ENCODE results near the gene CSTPP1. TPM values are rescaled to one million over a fixed set of nuclear protein-coding genes. Genes with fewer than 3 reads are reported as not detected.
A peak's percentile ranks its signal among the peaks of the same experiment; 100 is the strongest.

Gene CSTPP1
- total and polyA plus RNA-seq, 2 donors (not counting 1 experiment from before 2014, with no cell fraction given) = 15.5 to 34.1 TPM

GRCh38 chr11:47033439-47033838, 96.9 kb downstream of the CSTPP1 start:
- Histone ChIP-seq H3K9me3 (ENCODE audit: control insufficient read depth, insufficient read depth, low read depth, low read length) (no peaks in the 10 kb centered on the region), H3K27ac (ENCODE audit: insufficient read depth, low read length) (no peak overlapping the region), H4K20me1 (ENCODE audit: control insufficient read depth, extremely low read depth, insufficient read depth, low read length) (no peaks in the 10 kb centered on the region), H2AFZ (ENCODE audit: low read length) (no peak overlapping the region), H3K4me2 (ENCODE audit: extremely low read depth, insufficient read depth, low read length) (no peak overlapping the region), H3K79me2 (ENCODE audit: control insufficient read depth, insufficient read depth, low read length) (no peaks in the 10 kb centered on the region), H3K27me3 (ENCODE audit: control insufficient read depth, insufficient read depth, low read length) (no peaks in the 10 kb centered on the region), H3K4me3 (replicated peaks in 1 of 4; ENCODE audit: control extremely low read depth in 1 of 4, insufficient read depth in 1 of 4, low read depth in 3 of 4, low read length in 4 of 4) (no peak overlapping the region), H3K4me1 (ENCODE audit: control insufficient read depth, extremely low read depth, insufficient read depth, low read length) (no peaks in the 10 kb centered on the region), H3K9ac (ENCODE audit: insufficient read depth, low read length) (no peak overlapping the region), H3K36me3 (ENCODE audit: control insufficient read depth, insufficient read depth, low read length) (no peaks in the 10 kb centered on the region)
- DNase-seq (ENCODE audit: low read depth in 2 of 2) = no peak
- TF ChIP-seq EZH2 (IDR thresholded peaks at IDR 0.05; ENCODE audit: low read length, missing control alignments) = no peak

- Histone ChIP-seq H3K36me3 (ENCODE audit: control insufficient read depth, insufficient read depth, low read length) (no peaks in the 10 kb centered on the region), H2AFZ (ENCODE audit: low read length) (no peak overlapping the region), H3K4me3 (replicated peaks in 1 of 4; ENCODE audit: control extremely low read depth in 1 of 4, insufficient read depth in 1 of 4, low read depth in 3 of 4, low read length in 4 of 4) (no peak overlapping the region), H3K9ac (ENCODE audit: insufficient read depth, low read length) (no peak overlapping the region), H4K20me1 (ENCODE audit: control insufficient read depth, extremely low read depth, insufficient read depth, low read length) (no peaks in the 10 kb centered on the region), H3K9me3 (ENCODE audit: control insufficient read depth, insufficient read depth, low read depth, low read length) (no peaks in the 10 kb centered on the region), H3K27me3 (ENCODE audit: control insufficient read depth, insufficient read depth, low read length) (no peaks in the 10 kb centered on the region), H3K4me2 (ENCODE audit: extremely low read depth, insufficient read depth, low read length) (no peak overlapping the region), H3K4me1 (ENCODE audit: control insufficient read depth, extremely low read depth, insufficient read depth, low read length) (no peaks in the 10 kb centered on the region), H3K27ac (ENCODE audit: insufficient read depth, low read length) (no peak overlapping the region), H3K79me2 (ENCODE audit: control insufficient read depth, insufficient read depth, low read length) (no peaks in the 10 kb centered on the region)
- no peak for TF ChIP-seq CTCF (conservative IDR thresholded peaks at IDR 0.05 in 1 of 2, IDR thresholded peaks at IDR 0.05 in 1 of 2; ENCODE audit: low read depth in 1 of 2, low read length in 2 of 2)
- TF ChIP-seq EZH2 (IDR thresholded peaks at IDR 0.05; ENCODE audit: low read length, missing control alignments) = no peak
- DNase-seq (ENCODE audit: low read depth in 2 of 2) = no peak
Observed at GRCh38 chr11:47034091-47034490, 97.5 kb downstream of the CSTPP1 start.

DNA sequence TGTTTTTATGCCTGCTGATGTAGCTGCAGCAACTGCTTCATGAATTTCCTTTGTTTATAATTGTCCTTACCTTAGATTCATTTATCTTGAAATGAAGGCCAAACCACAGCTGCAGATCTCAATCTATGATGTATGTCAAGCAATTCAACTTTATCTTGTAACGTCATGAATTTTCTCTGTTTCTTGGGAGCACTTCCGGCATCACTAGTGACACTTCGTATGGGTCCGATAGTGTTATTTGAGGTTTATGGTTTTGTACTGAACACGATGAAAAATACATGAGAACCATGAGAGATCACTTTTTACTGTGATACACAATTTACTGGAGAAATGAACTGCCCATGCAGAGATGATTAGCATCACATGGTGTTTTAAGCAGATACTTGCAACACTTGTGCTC, 98.5 kb downstream of the CSTPP1 start:
- H3K9me3 ChIP-seq (ENCODE audit: control insufficient read depth, insufficient read depth, low read depth, low read length) = no peaks in the 10 kb centered on the region
- H3K4me2 ChIP-seq (ENCODE audit: extremely low read depth, insufficient read depth, low read length) = no peak overlapping the region
- H3K4me1 ChIP-seq (ENCODE audit: control insufficient read depth, extremely low read depth, insufficient read depth, low read length) = no peaks in the 10 kb centered on the region
- no peak overlapping the region for H3K27ac ChIP-seq (ENCODE audit: insufficient read depth, low read length)
- H2AFZ ChIP-seq (ENCODE audit: low read length) = no peak overlapping the region
- H3K36me3 ChIP-seq (ENCODE audit: control insufficient read depth, insufficient read depth, low read length) = no peaks in the 10 kb centered on the region
- no peak for TF ChIP-seq CTCF (conservative IDR thresholded peaks at IDR 0.05 in 1 of 2, IDR thresholded peaks at IDR 0.05 in 1 of 2; ENCODE audit: low read depth in 1 of 2, low read length in 2 of 2)
- TF ChIP-seq EZH2 (IDR thresholded peaks at IDR 0.05; ENCODE audit: low read length, missing control alignments) = no peak
- no peaks in the 10 kb centered on the region for H3K27me3 ChIP-seq (ENCODE audit: control insufficient read depth, insufficient read depth, low read length)
- H3K4me3 ChIP-seq (replicated peaks in 1 of 4; ENCODE audit: control extremely low read depth in 1 of 4, insufficient read depth in 1 of 4, low read depth in 3 of 4, low read length in 4 of 4) = no peak overlapping the region
- no peak overlapping the region for H3K9ac ChIP-seq (ENCODE audit: insufficient read depth, low read length)
- no peaks in the 10 kb centered on the region for H4K20me1 ChIP-seq (ENCODE audit: control insufficient read depth, extremely low read depth, insufficient read depth, low read length)
- DNase-seq (ENCODE audit: low read depth in 2 of 2) = peak in 1 of 2 donors; percentile 66
- no peaks in the 10 kb centered on the region for H3K79me2 ChIP-seq (ENCODE audit: control insufficient read depth, insufficient read depth, low read length)
